Ishikawa (cell line): ENCODE measurements around the gene EMSY.

Experiments used
- EP300 ChIP-seq: IDR thresholded peaks from 2 replicates; pipeline ENCODE4 v1.6.1; 2012; ENCODE audit warnings: borderline replicate concordance
- MAX ChIP-seq: IDR thresholded peaks from 2 replicates; pipeline ENCODE4 v1.6.1; 2012
- TAF1 ChIP-seq: IDR thresholded peaks from 2 replicates; pipeline ENCODE4 v1.6.1; 2012; ENCODE audit warnings: low read depth, mild to moderate bottlenecking
- USF1 ChIP-seq: IDR thresholded peaks from 2 replicates; pipeline ENCODE4 v1.6.1; 2012
- YY1 ChIP-seq: IDR thresholded peaks from 2 replicates; pipeline ENCODE4 v1.6.1; 2012; ENCODE audit warnings: low read depth
- TF ChIP-seq, protein P1 (sequence below): IDR thresholded peaks from 2 replicates; pipeline ENCODE4 v1.6.1; 2012; ENCODE audit warnings: low read depth, mild to moderate bottlenecking

- TF ChIP-seq MAX = peak; percentile 46
- peak; percentile 71 for TF ChIP-seq YY1
- peak; percentile 88 for TF ChIP-seq EP300
- TF ChIP-seq, protein P1, sequence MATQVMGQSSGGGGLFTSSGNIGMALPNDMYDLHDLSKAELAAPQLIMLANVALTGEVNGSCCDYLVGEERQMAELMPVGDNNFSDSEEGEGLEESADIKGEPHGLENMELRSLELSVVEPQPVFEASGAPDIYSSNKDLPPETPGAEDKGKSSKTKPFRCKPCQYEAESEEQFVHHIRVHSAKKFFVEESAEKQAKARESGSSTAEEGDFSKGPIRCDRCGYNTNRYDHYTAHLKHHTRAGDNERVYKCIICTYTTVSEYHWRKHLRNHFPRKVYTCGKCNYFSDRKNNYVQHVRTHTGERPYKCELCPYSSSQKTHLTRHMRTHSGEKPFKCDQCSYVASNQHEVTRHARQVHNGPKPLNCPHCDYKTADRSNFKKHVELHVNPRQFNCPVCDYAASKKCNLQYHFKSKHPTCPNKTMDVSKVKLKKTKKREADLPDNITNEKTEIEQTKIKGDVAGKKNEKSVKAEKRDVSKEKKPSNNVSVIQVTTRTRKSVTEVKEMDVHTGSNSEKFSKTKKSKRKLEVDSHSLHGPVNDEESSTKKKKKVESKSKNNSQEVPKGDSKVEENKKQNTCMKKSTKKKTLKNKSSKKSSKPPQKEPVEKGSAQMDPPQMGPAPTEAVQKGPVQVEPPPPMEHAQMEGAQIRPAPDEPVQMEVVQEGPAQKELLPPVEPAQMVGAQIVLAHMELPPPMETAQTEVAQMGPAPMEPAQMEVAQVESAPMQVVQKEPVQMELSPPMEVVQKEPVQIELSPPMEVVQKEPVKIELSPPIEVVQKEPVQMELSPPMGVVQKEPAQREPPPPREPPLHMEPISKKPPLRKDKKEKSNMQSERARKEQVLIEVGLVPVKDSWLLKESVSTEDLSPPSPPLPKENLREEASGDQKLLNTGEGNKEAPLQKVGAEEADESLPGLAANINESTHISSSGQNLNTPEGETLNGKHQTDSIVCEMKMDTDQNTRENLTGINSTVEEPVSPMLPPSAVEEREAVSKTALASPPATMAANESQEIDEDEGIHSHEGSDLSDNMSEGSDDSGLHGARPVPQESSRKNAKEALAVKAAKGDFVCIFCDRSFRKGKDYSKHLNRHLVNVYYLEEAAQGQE = no peak
- peak; percentile 18; the same call in 1 of the 2 replicates for TF ChIP-seq USF1
- no peak for TF ChIP-seq TAF1
These were observed 132.6 kb downstream of the EMSY start for GRCh38 chr11:76577226-76577920.
